Effector memory CD8-positive, alpha-beta T cell (primary cell): Measurements from ENCODE around the gene ZDHHC18.
A peak's percentile ranks its signal among the peaks of the same experiment; 100 is the strongest.
"Not testable (repeated sequence)": the region's sequence is repeated elsewhere in the genome, so short reads cannot be mapped to it uniquely, and the experiment has no call there.

Source experiments
- ATAC-seq: fragments of 150-1000 bp; cut with Tn5 transposase; replicated peaks from 2 replicates; pipeline ENCODE4 v1.10.0; 2021; ENCODE audit warnings: mild to moderate bottlenecking, moderate library complexity
- DNase-seq, 3 experiments: peaks; one replicate each; pipeline ENCODE4 v3.0.0; 2021
- H3K27ac Mint-ChIP-seq, 2 donors: one replicate each; pipeline ENCODE4 v1.8.0; 2022; ENCODE audit warnings: mild to moderate bottlenecking in 2 of 2, mixed read lengths in 2 of 2, moderate library complexity in 2 of 2
- H3K27me3 Mint-ChIP-seq, 2 donors: one replicate each; pipeline ENCODE4 v1.8.0; 2022; ENCODE audit warnings: mixed read lengths in 2 of 2
- H3K36me3 Mint-ChIP-seq: one replicate; pipeline ENCODE4 v1.8.0; 2022; ENCODE audit warnings: mild to moderate bottlenecking, moderate library complexity, mixed read lengths; ENCODE audit not compliant: insufficient read depth
- H3K4me1 Mint-ChIP-seq, 2 donors: one replicate each; pipeline ENCODE4 v1.8.0; 2022; ENCODE audit warnings: low read depth in 2 of 2, mixed read lengths in 2 of 2
- H3K4me3 Mint-ChIP-seq, 2 donors: one replicate each; pipeline ENCODE4 v1.8.0; 2022; ENCODE audit warnings: mild to moderate bottlenecking in 2 of 2, mixed read lengths in 2 of 2, moderate library complexity in 2 of 2
- H3K9me3 Mint-ChIP-seq, 2 donors: one replicate each; pipeline ENCODE4 v1.8.0; 2022; ENCODE audit warnings: mixed read lengths in 2 of 2

The ZDHHC18 gene

GRCh38 chr1:26787706-26788514 lies 38.6 kb upstream of the ZDHHC18 start, which contains the start of gene PIGV:
Gene PIGV, plus strand, starts transcription at chr1:26787950. Its CDS starts 2,866 bp downstream, at chr1:26790816.
- DNase-seq = peak; percentile 73 to 87 (median 80)
- Mint-ChIP-seq H3K4me3 (peak within 1 kb of the TSS; percentile 99 to 100), H3K9me3 (no peaks in the 10 kb centered on the region), H3K27ac (peak within 1 kb of the TSS; percentile 100), H3K36me3 (peaks cover 44% of the 10 kb centered on the region), H3K4me1 (peaks cover 69 to 73% of the 10 kb centered on the region in 2 donors), H3K27me3 (no peaks in the 10 kb centered on the region)
- ATAC-seq = peak; percentile 50

GRCh38 chr1:26788515-26788785 lies 38.0 kb upstream of the ZDHHC18 start:
- H3K27ac Mint-ChIP-seq = peak overlapping the region; percentile 100
- H3K27me3 Mint-ChIP-seq = no peaks in the 10 kb centered on the region
- H3K36me3 Mint-ChIP-seq = peaks cover 46% of the 10 kb centered on the region
- H3K4me3 Mint-ChIP-seq = peak overlapping the region; percentile 99 to 100
- DNase-seq (no peak), ATAC-seq (no peak)
- peaks cover 67 to 73% of the 10 kb centered on the region in 2 donors for H3K4me1 Mint-ChIP-seq
- H3K9me3 Mint-ChIP-seq = no peaks in the 10 kb centered on the region

GRCh38 chr1:26788836-26789611 lies 37.5 kb upstream of the ZDHHC18 start:
- H3K9me3 Mint-ChIP-seq = no peaks in the 10 kb centered on the region
- ATAC-seq (peak; percentile 17), DNase-seq (peak; percentile 80 to 84 (median 80))
- H3K27ac Mint-ChIP-seq = peak overlapping the region; percentile 100
- H3K36me3 Mint-ChIP-seq = peaks cover 48% of the 10 kb centered on the region
- peak overlapping the region; percentile 99 to 100 for H3K4me3 Mint-ChIP-seq
- no peaks in the 10 kb centered on the region for H3K27me3 Mint-ChIP-seq
- H3K4me1 Mint-ChIP-seq = peaks cover 68 to 73% of the 10 kb centered on the region in 2 donors

- H3K27ac Mint-ChIP-seq = peak overlapping the region; percentile 100
These were observed 36.9 kb upstream of the ZDHHC18 start for GRCh38 chr1:26789612-26789865.

GRCh38 chr1:26789931-26790330 lies 36.6 kb upstream of the ZDHHC18 start:
- no peak for DNase-seq
- ATAC-seq = no peak
- H3K4me3 Mint-ChIP-seq = peak overlapping the region; percentile 99 to 100
- H3K9me3 Mint-ChIP-seq = no peaks in the 10 kb centered on the region
- H3K36me3 Mint-ChIP-seq = peaks cover 57% of the 10 kb centered on the region
- peaks cover 61 to 64% of the 10 kb centered on the region in 2 donors for H3K4me1 Mint-ChIP-seq
- peak overlapping the region; percentile 100 for H3K27ac Mint-ChIP-seq
- H3K27me3 Mint-ChIP-seq = no peaks in the 10 kb centered on the region

More at GRCh38 chr1:26789612-26789865, 36.9 kb upstream of the ZDHHC18 start:
- peak overlapping the region; percentile 99 to 100 for H3K4me3 Mint-ChIP-seq
- peaks cover 53% of the 10 kb centered on the region for H3K36me3 Mint-ChIP-seq
- no peaks in the 10 kb centered on the region for H3K27me3 Mint-ChIP-seq
- ATAC-seq = no peak
- no peaks in the 10 kb centered on the region for H3K9me3 Mint-ChIP-seq
- DNase-seq = no peak
- peaks cover 63 to 68% of the 10 kb centered on the region in 2 donors for H3K4me1 Mint-ChIP-seq

GRCh38 chr1:26790551-26790953 lies 35.9 kb upstream of the ZDHHC18 start:
- Mint-ChIP-seq H3K4me1 (peaks cover 56 to 58% of the 10 kb centered on the region in 2 donors), H3K27ac (peak overlapping the region; percentile 100), H3K27me3 (no peaks in the 10 kb centered on the region), H3K9me3 (no peaks in the 10 kb centered on the region), H3K4me3 (peak overlapping the region; percentile 99 to 100), H3K36me3 (peaks cover 63% of the 10 kb centered on the region)
- no peak for DNase-seq
- no peak for ATAC-seq

GRCh38 chr1:26791148-26791547 lies 35.3 kb upstream of the ZDHHC18 start:
- no peaks in the 10 kb centered on the region for H3K9me3 Mint-ChIP-seq
- peaks cover 62% of the 10 kb centered on the region for H3K36me3 Mint-ChIP-seq
- DNase-seq (no peak), ATAC-seq (no peak)
- H3K27me3 Mint-ChIP-seq = no peaks in the 10 kb centered on the region
- H3K4me3 Mint-ChIP-seq = peak overlapping the region; percentile 9 to 99
- H3K27ac Mint-ChIP-seq = peak overlapping the region; percentile 65 to 100
- H3K4me1 Mint-ChIP-seq = peaks cover 51 to 52% of the 10 kb centered on the region in 2 donors

- peaks cover 47 to 48% of the 10 kb centered on the region in 2 donors for H3K4me1 Mint-ChIP-seq
- DNase-seq (no peak), ATAC-seq (no peak)
- peaks cover 66% of the 10 kb centered on the region for H3K36me3 Mint-ChIP-seq
- H3K27ac Mint-ChIP-seq = peak overlapping the region; percentile 51 to 65
- H3K27me3 Mint-ChIP-seq = no peaks in the 10 kb centered on the region
- H3K4me3 Mint-ChIP-seq = peak overlapping the region; percentile 9 to 99
- H3K9me3 Mint-ChIP-seq = no peaks in the 10 kb centered on the region
These were observed 34.9 kb upstream of the ZDHHC18 start for GRCh38 chr1:26791626-26792025.

GRCh38 chr1:26792924-26793323 lies 33.6 kb upstream of the ZDHHC18 start:
- DNase-seq (no peak), ATAC-seq (no peak)
- H3K27me3 Mint-ChIP-seq = no peaks in the 10 kb centered on the region
- peak overlapping the region; percentile 3 to 69 for H3K27ac Mint-ChIP-seq
- peaks cover 56% of the 10 kb centered on the region for H3K36me3 Mint-ChIP-seq
- peaks cover 38 to 41% of the 10 kb centered on the region in 2 donors for H3K4me1 Mint-ChIP-seq
- no peaks in the 10 kb centered on the region for H3K9me3 Mint-ChIP-seq
- peak overlapping the region in 1 of 2 donors; percentile 11 for H3K4me3 Mint-ChIP-seq

GRCh38 chr1:26794391-26794790 lies 32.1 kb upstream of the ZDHHC18 start:
- peaks cover 43% of the 10 kb centered on the region for H3K36me3 Mint-ChIP-seq
- H3K4me3 Mint-ChIP-seq = no peak overlapping the region
- DNase-seq = no peak
- peaks cover 29 to 36% of the 10 kb centered on the region in 2 donors for H3K4me1 Mint-ChIP-seq
- no peak for ATAC-seq
- peak overlapping the region; percentile 3 to 18 for H3K27ac Mint-ChIP-seq
- no peaks in the 10 kb centered on the region for H3K27me3 Mint-ChIP-seq
- no peaks in the 10 kb centered on the region for H3K9me3 Mint-ChIP-seq

- ATAC-seq (no peak), DNase-seq (no peak)
- H3K9me3 Mint-ChIP-seq = no peaks in the 10 kb centered on the region
- peaks cover 35% of the 10 kb centered on the region for H3K36me3 Mint-ChIP-seq
- peaks cover 37 to 40% of the 10 kb centered on the region in 2 donors for H3K4me1 Mint-ChIP-seq
- no peaks in the 10 kb centered on the region for H3K27me3 Mint-ChIP-seq
- H3K27ac Mint-ChIP-seq = peak overlapping the region; percentile 58 to 87
- no peak overlapping the region for H3K4me3 Mint-ChIP-seq
These were observed 28.9 kb upstream of the ZDHHC18 start for GRCh38 chr1:26797627-26798026.

GRCh38 chr1:26799479-26800142 lies 26.9 kb upstream of the ZDHHC18 start:
- Mint-ChIP-seq H3K9me3 (no peaks in the 10 kb centered on the region), H3K4me1 (peaks cover 35 to 37% of the 10 kb centered on the region in 2 donors), H3K4me3 (peak overlapping the region; percentile 68 to 79), H3K27ac (peak overlapping the region; percentile 87 to 98), H3K27me3 (no peaks in the 10 kb centered on the region), H3K36me3 (peaks cover 24% of the 10 kb centered on the region)
- no peak for DNase-seq
- ATAC-seq = peak; percentile 62

- ATAC-seq, H3K9me3 Mint-ChIP-seq, H3K27ac Mint-ChIP-seq, H3K4me3 Mint-ChIP-seq, DNase-seq, H3K36me3 Mint-ChIP-seq, H3K27me3 Mint-ChIP-seq: not testable (repeated sequence)
- H3K4me1 Mint-ChIP-seq = peaks cover 33 to 36% of the 10 kb centered on the region in 2 donors
These were observed 22.6 kb upstream of the ZDHHC18 start for GRCh38 chr1:26803932-26804331.
